Adipocyte (in vitro differentiated cells): Measurements from ENCODE around the gene MAST4.

Experiments
- DNase-seq: peaks from one replicate; pipeline ENCODE4 v3.0.0-alpha.2; 2015; ENCODE audit warnings: low read depth
- H3K27me3 ChIP-seq: replicated peaks from 2 replicates; pipeline ENCODE4 v1.7.0; 2013; ENCODE audit warnings: mild to moderate bottlenecking, low read length, moderate library complexity; ENCODE audit not compliant: control insufficient read depth, insufficient read depth
- H3K36me3 ChIP-seq: 2 replicates; pipeline ENCODE4 v1.7.0; 2013; ENCODE audit warnings: low read length, mild to moderate bottlenecking, moderate library complexity; ENCODE audit not compliant: control insufficient read depth, insufficient read depth, severe bottlenecking
- H3K4me1 ChIP-seq: 2 replicates; pipeline ENCODE4 v1.7.0; 2013; ENCODE audit warnings: mild to moderate bottlenecking, low read length, moderate library complexity; ENCODE audit not compliant: control insufficient read depth, insufficient read depth
- H3K4me3 ChIP-seq: 2 replicates; pipeline ENCODE4 v1.7.0; 2013; ENCODE audit warnings: mild to moderate bottlenecking, low read length, moderate library complexity
- H3K9ac ChIP-seq: 2 replicates; pipeline ENCODE4 v1.7.0; 2013; ENCODE audit warnings: mild to moderate bottlenecking, low read length, moderate library complexity
- H3K9me3 ChIP-seq: 2 replicates; pipeline ENCODE4 v1.7.0; 2013; ENCODE audit warnings: mild to moderate bottlenecking, low read length, moderate library complexity; ENCODE audit not compliant: control insufficient read depth

Gene MAST4

GRCh38 chr5:66727630-66728029 lies 131.4 kb downstream of the MAST4 start:
- Histone ChIP-seq H3K9me3 (no peaks in the 10 kb centered on the region), H3K4me3 (no peak overlapping the region), H3K4me1 (no peaks in the 10 kb centered on the region), H3K27me3 (peaks cover under 1% of the 10 kb centered on the region), H3K36me3 (no peaks in the 10 kb centered on the region), H3K9ac (no peak overlapping the region)
- no peak for DNase-seq

- Histone ChIP-seq H3K4me1 (no peaks in the 10 kb centered on the region), H3K36me3 (no peaks in the 10 kb centered on the region)
- no peak for DNase-seq
Measured at GRCh38 chr5:66728049-66728448, 131.9 kb downstream of the MAST4 start.

GRCh38 chr5:66737096-66737495 lies 140.9 kb downstream of the MAST4 start:
- DNase-seq: no peak
- Histone ChIP-seq H3K9me3 (no peaks in the 10 kb centered on the region), H3K36me3 (no peaks in the 10 kb centered on the region), H3K27me3 (peaks cover 9% of the 10 kb centered on the region), H3K4me3 (no peak overlapping the region), H3K9ac (no peak overlapping the region), H3K4me1 (no peaks in the 10 kb centered on the region)

More at GRCh38 chr5:66728049-66728448, 131.9 kb downstream of the MAST4 start:
- no peaks in the 10 kb centered on the region for H3K9me3 ChIP-seq
- H3K27me3 ChIP-seq: no peaks in the 10 kb centered on the region
- no peak overlapping the region for H3K9ac ChIP-seq
- H3K4me3 ChIP-seq: no peak overlapping the region

GRCh38 chr5:66738136-66738535 lies 141.9 kb downstream of the MAST4 start:
- Histone ChIP-seq H3K4me3 (no peak overlapping the region), H3K4me1 (no peaks in the 10 kb centered on the region), H3K27me3 (peaks cover 9% of the 10 kb centered on the region), H3K9me3 (no peaks in the 10 kb centered on the region), H3K9ac (no peak overlapping the region), H3K36me3 (no peaks in the 10 kb centered on the region)
- no peak for DNase-seq

GRCh38 chr5:66739021-66739420 lies 142.8 kb downstream of the MAST4 start:
- Histone ChIP-seq H3K4me1 (peaks cover 4% of the 10 kb centered on the region), H3K4me3 (no peak overlapping the region), H3K9ac (no peak overlapping the region), H3K27me3 (peaks cover 9% of the 10 kb centered on the region), H3K9me3 (no peaks in the 10 kb centered on the region), H3K36me3 (no peaks in the 10 kb centered on the region)
- no peak for DNase-seq

GRCh38 chr5:66739951-66740350 lies 143.8 kb downstream of the MAST4 start:
- Histone ChIP-seq H3K27me3 (peaks cover 7% of the 10 kb centered on the region), H3K9me3 (no peaks in the 10 kb centered on the region), H3K4me1 (peaks cover 9% of the 10 kb centered on the region), H3K4me3 (no peak overlapping the region), H3K36me3 (no peaks in the 10 kb centered on the region), H3K9ac (no peak overlapping the region)
- DNase-seq: no peak

- H3K9me3 ChIP-seq: no peaks in the 10 kb centered on the region
- no peak for DNase-seq
- no peaks in the 10 kb centered on the region for H3K36me3 ChIP-seq
- H3K27me3 ChIP-seq: peaks cover 6% of the 10 kb centered on the region
- H3K9ac ChIP-seq: no peak overlapping the region
- H3K4me3 ChIP-seq: no peak overlapping the region
- H3K4me1 ChIP-seq: peaks cover 9% of the 10 kb centered on the region
Measured at GRCh38 chr5:66741394-66741793, 145.2 kb downstream of the MAST4 start.

- no peak overlapping the region for H3K9ac ChIP-seq
- no peak for DNase-seq
- H3K9me3 ChIP-seq: no peaks in the 10 kb centered on the region
- peaks cover 5% of the 10 kb centered on the region for H3K27me3 ChIP-seq
- no peak overlapping the region for H3K4me3 ChIP-seq
- H3K36me3 ChIP-seq: no peaks in the 10 kb centered on the region
- peaks cover 9% of the 10 kb centered on the region for H3K4me1 ChIP-seq
Measured at GRCh38 chr5:66742083-66742895, 146.1 kb downstream of the MAST4 start.

- peaks cover 9% of the 10 kb centered on the region for H3K4me1 ChIP-seq
- H3K9ac ChIP-seq: no peak overlapping the region
- DNase-seq: no peak
Measured at GRCh38 chr5:66742896-66743247, 146.7 kb downstream of the MAST4 start.

GRCh38 chr5:66743344-66743743 lies 147.2 kb downstream of the MAST4 start:
- Histone ChIP-seq H3K4me1 (peaks cover 9% of the 10 kb centered on the region), H3K4me3 (no peak overlapping the region), H3K9ac (no peak overlapping the region), H3K36me3 (no peaks in the 10 kb centered on the region), H3K9me3 (no peaks in the 10 kb centered on the region), H3K27me3 (peaks cover 8% of the 10 kb centered on the region)
- DNase-seq: no peak

More at GRCh38 chr5:66742896-66743247, 146.7 kb downstream of the MAST4 start:
- Histone ChIP-seq H3K27me3 (peaks cover 5% of the 10 kb centered on the region), H3K9me3 (no peaks in the 10 kb centered on the region), H3K4me3 (no peak overlapping the region), H3K36me3 (no peaks in the 10 kb centered on the region)

- Histone ChIP-seq H3K4me3 (peak overlapping the region; percentile 48), H3K36me3 (no peaks in the 10 kb centered on the region), H3K4me1 (peaks cover 9% of the 10 kb centered on the region), H3K9ac (no peak overlapping the region), H3K9me3 (no peaks in the 10 kb centered on the region), H3K27me3 (peaks cover 12% of the 10 kb centered on the region)
- no peak for DNase-seq
Measured at GRCh38 chr5:66744040-66744439, 147.8 kb downstream of the MAST4 start.

- no peaks in the 10 kb centered on the region for H3K36me3 ChIP-seq
- peaks cover 9% of the 10 kb centered on the region for H3K4me1 ChIP-seq
- H3K9me3 ChIP-seq: no peaks in the 10 kb centered on the region
- no peak for DNase-seq
- H3K9ac ChIP-seq: no peak overlapping the region
- peaks cover 12% of the 10 kb centered on the region for H3K27me3 ChIP-seq
- H3K4me3 ChIP-seq: no peak overlapping the region
Measured at GRCh38 chr5:66745297-66745696, 149.1 kb downstream of the MAST4 start.
